ENCODE data around the gene GJA5.

Gene GJA5

DNA sequence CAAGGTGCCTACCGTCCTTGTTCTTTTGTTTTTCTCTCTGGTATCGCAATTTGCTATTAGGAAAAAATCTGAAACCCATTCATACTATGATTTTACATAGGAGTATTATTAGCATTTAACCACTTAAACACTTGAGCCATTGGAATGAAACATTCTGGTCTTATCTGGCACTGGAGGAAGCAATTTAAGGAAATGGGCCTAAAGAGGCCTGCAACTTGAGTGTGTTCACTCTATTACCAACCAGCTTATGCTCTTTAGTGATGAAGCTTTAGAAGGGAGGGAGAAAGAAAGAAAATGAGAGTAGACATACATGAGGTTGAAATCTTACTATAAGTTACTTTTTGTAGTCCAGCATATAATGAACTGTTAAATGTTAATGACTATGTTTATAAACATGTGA lies 5.7 kb downstream of the GJA5 start:
- no peak for TF ChIP-seq CEBPB (IDR thresholded peaks at IDR 0.05)
- no peak for TF ChIP-seq YY1 (IDR thresholded peaks at IDR 0.05; ENCODE audit: low read depth)
- TF ChIP-seq NFIC (IDR thresholded peaks at IDR 0.05) = no peak
- no peak for TF ChIP-seq FOXM1 (IDR thresholded peaks at IDR 0.05; ENCODE audit: borderline replicate concordance, low read depth)
- TF ChIP-seq EGR1 (IDR thresholded peaks at IDR 0.05) = no peak
- no peak for TF ChIP-seq TEAD4 (IDR thresholded peaks at IDR 0.05)
- TF ChIP-seq, protein P1, sequence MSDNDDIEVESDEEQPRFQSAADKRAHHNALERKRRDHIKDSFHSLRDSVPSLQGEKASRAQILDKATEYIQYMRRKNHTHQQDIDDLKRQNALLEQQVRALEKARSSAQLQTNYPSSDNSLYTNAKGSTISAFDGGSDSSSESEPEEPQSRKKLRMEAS (IDR thresholded peaks at IDR 0.05) = no peak
- TF ChIP-seq, protein P2, sequence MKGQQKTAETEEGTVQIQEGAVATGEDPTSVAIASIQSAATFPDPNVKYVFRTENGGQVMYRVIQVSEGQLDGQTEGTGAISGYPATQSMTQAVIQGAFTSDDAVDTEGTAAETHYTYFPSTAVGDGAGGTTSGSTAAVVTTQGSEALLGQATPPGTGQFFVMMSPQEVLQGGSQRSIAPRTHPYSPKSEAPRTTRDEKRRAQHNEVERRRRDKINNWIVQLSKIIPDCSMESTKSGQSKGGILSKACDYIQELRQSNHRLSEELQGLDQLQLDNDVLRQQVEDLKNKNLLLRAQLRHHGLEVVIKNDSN (IDR thresholded peaks at IDR 0.05) = no peak

DNA sequence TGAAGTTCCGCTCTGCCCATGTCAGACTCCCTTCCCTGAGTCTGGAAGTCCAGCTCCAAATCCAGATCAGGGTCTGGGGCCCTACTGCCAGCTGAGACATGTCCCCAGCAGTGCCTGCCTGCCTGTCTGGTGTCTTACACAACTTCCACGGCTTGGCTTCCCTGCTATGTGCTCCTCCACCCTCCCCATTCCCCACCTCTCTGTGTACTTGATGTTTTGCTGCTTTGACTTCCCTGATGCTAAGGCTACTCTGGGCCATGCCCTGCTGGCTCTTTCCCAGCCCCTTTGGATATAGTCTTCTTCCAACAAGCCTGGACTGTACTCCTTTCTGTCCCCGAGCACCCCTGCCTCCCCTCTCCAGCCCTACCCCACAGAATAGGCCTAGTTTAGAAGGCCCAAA lies 7.3 kb downstream of the GJA5 start:
- TF ChIP-seq EGR1 (IDR thresholded peaks at IDR 0.05) (no peak), RAD21 (IDR thresholded peaks at IDR 0.05; ENCODE audit: low read depth) (no peak), YY1 (IDR thresholded peaks at IDR 0.05; ENCODE audit: low read depth) (no peak), FOXM1 (IDR thresholded peaks at IDR 0.05; ENCODE audit: borderline replicate concordance, low read depth) (no peak), TAF1 (IDR thresholded peaks at IDR 0.05; ENCODE audit: low read depth) (no peak), ZBTB7A (IDR thresholded peaks at IDR 0.05; ENCODE audit: low read depth) (no peak), NFIC (IDR thresholded peaks at IDR 0.05) (no peak), CREB1 (IDR thresholded peaks at IDR 0.05; ENCODE audit: low read depth) (no peak), TCF12 (IDR thresholded peaks at IDR 0.05; ENCODE audit: low read depth) (no peak), CEBPB (IDR thresholded peaks at IDR 0.05) (no peak), EP300 (IDR thresholded peaks at IDR 0.05; ENCODE audit: borderline replicate concordance) (no peak), TEAD4 (IDR thresholded peaks at IDR 0.05) (no peak)
- TF ChIP-seq, protein P1 (IDR thresholded peaks at IDR 0.05) = no peak
- TF ChIP-seq, protein P2 (IDR thresholded peaks at IDR 0.05) = no peak
- TF ChIP-seq, protein P3, sequence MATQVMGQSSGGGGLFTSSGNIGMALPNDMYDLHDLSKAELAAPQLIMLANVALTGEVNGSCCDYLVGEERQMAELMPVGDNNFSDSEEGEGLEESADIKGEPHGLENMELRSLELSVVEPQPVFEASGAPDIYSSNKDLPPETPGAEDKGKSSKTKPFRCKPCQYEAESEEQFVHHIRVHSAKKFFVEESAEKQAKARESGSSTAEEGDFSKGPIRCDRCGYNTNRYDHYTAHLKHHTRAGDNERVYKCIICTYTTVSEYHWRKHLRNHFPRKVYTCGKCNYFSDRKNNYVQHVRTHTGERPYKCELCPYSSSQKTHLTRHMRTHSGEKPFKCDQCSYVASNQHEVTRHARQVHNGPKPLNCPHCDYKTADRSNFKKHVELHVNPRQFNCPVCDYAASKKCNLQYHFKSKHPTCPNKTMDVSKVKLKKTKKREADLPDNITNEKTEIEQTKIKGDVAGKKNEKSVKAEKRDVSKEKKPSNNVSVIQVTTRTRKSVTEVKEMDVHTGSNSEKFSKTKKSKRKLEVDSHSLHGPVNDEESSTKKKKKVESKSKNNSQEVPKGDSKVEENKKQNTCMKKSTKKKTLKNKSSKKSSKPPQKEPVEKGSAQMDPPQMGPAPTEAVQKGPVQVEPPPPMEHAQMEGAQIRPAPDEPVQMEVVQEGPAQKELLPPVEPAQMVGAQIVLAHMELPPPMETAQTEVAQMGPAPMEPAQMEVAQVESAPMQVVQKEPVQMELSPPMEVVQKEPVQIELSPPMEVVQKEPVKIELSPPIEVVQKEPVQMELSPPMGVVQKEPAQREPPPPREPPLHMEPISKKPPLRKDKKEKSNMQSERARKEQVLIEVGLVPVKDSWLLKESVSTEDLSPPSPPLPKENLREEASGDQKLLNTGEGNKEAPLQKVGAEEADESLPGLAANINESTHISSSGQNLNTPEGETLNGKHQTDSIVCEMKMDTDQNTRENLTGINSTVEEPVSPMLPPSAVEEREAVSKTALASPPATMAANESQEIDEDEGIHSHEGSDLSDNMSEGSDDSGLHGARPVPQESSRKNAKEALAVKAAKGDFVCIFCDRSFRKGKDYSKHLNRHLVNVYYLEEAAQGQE (IDR thresholded peaks at IDR 0.05; ENCODE audit: low read depth) = no peak

DNA sequence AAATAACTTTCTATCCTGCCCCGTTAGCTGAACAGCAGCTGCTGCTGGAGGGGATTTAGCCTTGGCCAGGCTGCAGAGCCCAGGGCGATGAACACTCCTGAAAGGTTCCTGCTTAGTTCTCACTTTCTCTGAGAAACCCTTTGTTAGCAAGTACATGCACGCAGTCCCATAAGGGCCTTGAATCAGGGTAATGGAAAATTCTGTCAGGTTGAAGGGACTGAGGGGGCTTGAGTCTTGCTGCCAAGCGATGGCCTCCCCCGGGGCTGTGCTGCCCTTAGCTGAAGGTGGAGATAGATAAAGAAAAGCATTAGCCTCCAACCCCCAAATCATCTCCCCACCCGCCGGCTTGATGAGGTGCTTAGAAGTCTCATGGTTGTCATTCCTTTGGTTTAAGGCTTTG lies 7.9 kb downstream of the GJA5 start:
- TF ChIP-seq, protein P2 (IDR thresholded peaks at IDR 0.05) = no peak
- TF ChIP-seq CREB1 (IDR thresholded peaks at IDR 0.05; ENCODE audit: low read depth) = no peak
- no peak for TF ChIP-seq TCF12 (IDR thresholded peaks at IDR 0.05; ENCODE audit: low read depth)
- no peak for TF ChIP-seq TAF1 (IDR thresholded peaks at IDR 0.05; ENCODE audit: low read depth)
- TF ChIP-seq, protein P3 (IDR thresholded peaks at IDR 0.05; ENCODE audit: low read depth) = no peak
- TF ChIP-seq EGR1 (IDR thresholded peaks at IDR 0.05) = no peak
- TF ChIP-seq FOXM1 (IDR thresholded peaks at IDR 0.05; ENCODE audit: borderline replicate concordance, low read depth) = no peak
- TF ChIP-seq EP300 (IDR thresholded peaks at IDR 0.05; ENCODE audit: borderline replicate concordance) = no peak
- no peak for TF ChIP-seq TEAD4 (IDR thresholded peaks at IDR 0.05)
- TF ChIP-seq ZBTB7A (IDR thresholded peaks at IDR 0.05; ENCODE audit: low read depth) = no peak
- no peak for TF ChIP-seq NFIC (IDR thresholded peaks at IDR 0.05)
- TF ChIP-seq, protein P1 (IDR thresholded peaks at IDR 0.05) = no peak
- no peak for TF ChIP-seq RAD21 (IDR thresholded peaks at IDR 0.05; ENCODE audit: low read depth)
- no peak for TF ChIP-seq YY1 (IDR thresholded peaks at IDR 0.05; ENCODE audit: low read depth)
- TF ChIP-seq CEBPB (IDR thresholded peaks at IDR 0.05) = no peak

DNA sequence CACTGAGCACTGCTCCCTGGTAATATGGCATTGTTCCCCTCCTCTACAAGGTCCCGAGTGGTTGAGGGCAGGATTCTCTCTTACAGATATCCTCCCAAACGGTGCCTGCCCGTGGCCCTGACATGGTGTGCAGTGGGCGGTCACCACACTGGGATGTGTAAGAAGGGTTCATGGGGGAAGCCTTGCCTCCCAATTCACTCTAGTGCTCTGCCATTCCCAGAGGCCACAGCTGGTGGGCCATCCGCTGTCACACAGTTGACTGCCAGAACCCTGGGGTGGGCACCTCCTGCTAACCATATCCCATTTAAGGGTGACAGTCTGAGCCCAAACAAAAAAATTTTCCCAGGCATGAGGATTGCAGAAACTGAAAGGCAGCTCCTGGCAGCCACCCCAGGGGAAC lies 9.1 kb downstream of the GJA5 start:
- no peak for TF ChIP-seq YY1 (IDR thresholded peaks at IDR 0.05; ENCODE audit: low read depth)
- TF ChIP-seq EP300 (IDR thresholded peaks at IDR 0.05; ENCODE audit: borderline replicate concordance) = no peak
- TF ChIP-seq, protein P3 (IDR thresholded peaks at IDR 0.05; ENCODE audit: low read depth) = no peak
- TF ChIP-seq TAF1 (IDR thresholded peaks at IDR 0.05; ENCODE audit: low read depth) = no peak
- no peak for TF ChIP-seq CREB1 (IDR thresholded peaks at IDR 0.05; ENCODE audit: low read depth)
- TF ChIP-seq RAD21 (IDR thresholded peaks at IDR 0.05; ENCODE audit: low read depth) = no peak

Data from Ishikawa (cell line).